HG02981 (cell line): ENCODE data around the gene ADAT2.

Experiments
- ATAC-seq: cut with Tn5 transposase; IDR thresholded peaks from one replicate; pipeline ENCODE4 v1.9.1; 2021; ENCODE audit warnings: mild to moderate bottlenecking, moderate library complexity; ENCODE audit not compliant: unreplicated experiment

The ADAT2 gene

GRCh38 chr6:143441680-143442545 lies 8.6 kb downstream of the ADAT2 start:
- no peak for ATAC-seq

DNA sequence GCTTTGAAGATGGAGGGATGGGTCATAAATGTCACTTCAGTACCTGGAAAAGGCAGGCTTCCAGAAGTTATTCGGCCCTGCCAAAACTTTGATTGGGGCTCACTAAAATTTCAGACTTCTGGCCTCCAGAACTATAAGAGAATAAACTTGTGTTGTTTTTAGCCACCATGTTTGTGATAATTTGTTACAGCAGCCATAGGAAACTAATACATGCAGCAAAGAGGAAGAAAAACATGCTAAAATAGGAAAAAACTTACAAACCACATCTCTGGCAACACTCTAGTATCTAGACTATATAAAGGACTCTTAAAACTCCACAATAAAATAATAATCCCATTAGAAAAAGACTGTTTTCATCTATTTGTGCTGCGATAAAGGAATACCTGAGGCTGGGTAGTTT lies 9.5 kb downstream of the ADAT2 start:
- no peak for ATAC-seq

GRCh38 chr6:143432588-143432987 lies 17.9 kb downstream of the ADAT2 start:
- ATAC-seq = no peak

- ATAC-seq = no peak
Observed at GRCh38 chr6:143431226-143431625, 19.3 kb downstream of the ADAT2 start.

- no peak for ATAC-seq
Observed at GRCh38 chr6:143429970-143430369, 20.5 kb downstream of the ADAT2 start.

- ATAC-seq = peak; percentile 100
Observed at GRCh38 chr6:143427109-143427817, 23.2 kb downstream of the ADAT2 start.

GRCh38 chr6:143426026-143426425 lies 24.5 kb downstream of the ADAT2 start:
- no peak for ATAC-seq

- ATAC-seq = no peak
Observed at GRCh38 chr6:143419526-143419925, 31.0 kb downstream of the ADAT2 start.

DNA sequence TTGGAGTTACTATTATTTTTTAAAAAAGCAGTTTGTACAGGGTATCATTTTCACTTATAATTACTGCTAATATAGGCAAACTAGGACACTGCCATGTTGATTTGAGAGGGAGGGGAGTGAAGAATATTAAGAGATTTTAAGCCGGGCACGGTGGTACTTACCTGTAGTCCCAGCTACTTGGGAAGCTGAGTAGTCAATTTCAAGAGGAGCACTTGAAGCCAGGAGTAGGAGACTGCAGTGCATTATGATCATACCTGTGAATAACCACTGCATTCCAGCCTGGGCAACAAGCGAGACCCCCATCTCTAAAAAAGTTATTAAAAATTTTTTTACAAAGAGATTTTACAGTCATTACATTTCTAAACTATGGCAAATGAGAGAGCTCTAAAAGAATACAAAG lies 35.7 kb downstream of the ADAT2 start:
- ATAC-seq = no peak

- no peak for ATAC-seq
Observed at GRCh38 chr6:143410859-143411270, 39.6 kb downstream of the ADAT2 start.

DNA sequence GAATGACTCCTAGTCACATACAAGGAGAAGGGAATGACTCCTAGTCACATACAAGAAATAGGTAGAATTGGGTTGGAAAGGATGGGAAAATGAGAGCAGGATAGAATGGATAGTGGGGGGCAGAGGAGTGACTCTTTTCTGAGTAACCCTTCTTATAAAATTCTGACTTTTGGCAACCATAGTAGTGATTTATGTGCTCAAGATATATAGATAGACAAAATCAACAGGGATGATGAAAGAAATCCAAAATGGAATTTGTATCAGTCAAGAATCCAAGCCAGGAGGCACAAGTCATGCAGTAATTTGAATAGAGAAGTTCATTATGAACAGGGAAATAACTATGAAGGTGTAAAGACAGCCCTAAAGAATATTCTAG lies 41.7 kb downstream of the ADAT2 start:
- ATAC-seq = no peak

DNA sequence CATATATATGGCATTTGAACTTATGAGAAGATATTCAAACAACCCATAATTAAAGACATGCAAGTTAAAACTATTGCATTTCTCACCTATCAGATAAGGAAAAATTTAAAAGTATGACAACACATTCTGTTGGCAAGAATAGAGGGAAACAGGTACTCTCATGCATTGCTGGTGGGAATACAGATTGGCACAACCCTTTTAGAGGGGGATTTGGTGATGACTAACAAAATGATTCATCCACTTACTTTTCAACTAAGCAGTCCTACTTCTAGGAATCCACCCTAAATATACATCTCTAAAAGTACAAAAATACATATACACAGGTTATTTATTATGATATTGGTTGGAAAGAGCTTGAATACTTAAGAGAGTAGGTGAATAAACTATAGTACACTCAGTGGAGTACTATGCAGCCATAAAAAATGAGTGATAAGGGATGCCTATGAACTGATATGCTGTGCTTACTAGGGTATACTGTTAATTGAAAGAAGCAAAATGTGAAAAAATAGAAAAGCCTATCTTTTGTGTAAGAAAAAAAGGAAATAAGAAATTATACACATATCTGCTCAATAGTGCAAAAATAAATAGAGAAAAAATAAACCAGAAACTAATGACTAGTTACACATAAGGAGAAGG lies 42.2 kb downstream of the ADAT2 start:
- no peak for ATAC-seq

DNA sequence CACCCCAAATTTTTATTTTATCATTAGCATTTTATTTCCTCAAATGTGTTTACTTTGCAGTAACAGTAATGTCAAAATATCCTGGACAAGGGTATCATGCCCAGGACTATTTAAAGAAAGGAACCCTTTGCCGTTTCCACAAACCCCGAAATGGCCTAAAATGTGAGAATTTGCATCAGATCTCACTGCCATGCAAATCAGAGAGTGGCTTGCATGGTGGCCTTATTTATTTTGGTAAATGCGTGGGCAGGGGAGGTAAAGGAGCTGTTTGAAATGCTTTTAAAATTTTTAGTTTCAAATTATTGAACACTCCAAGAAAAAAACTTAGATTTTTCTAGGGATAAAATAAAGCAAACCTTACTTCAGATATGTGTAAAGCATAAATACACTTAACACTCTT lies 43.8 kb downstream of the ADAT2 start:
- ATAC-seq = no peak

GRCh38 chr6:143405373-143406154 lies 44.9 kb downstream of the ADAT2 start:
- no peak for ATAC-seq

DNA sequence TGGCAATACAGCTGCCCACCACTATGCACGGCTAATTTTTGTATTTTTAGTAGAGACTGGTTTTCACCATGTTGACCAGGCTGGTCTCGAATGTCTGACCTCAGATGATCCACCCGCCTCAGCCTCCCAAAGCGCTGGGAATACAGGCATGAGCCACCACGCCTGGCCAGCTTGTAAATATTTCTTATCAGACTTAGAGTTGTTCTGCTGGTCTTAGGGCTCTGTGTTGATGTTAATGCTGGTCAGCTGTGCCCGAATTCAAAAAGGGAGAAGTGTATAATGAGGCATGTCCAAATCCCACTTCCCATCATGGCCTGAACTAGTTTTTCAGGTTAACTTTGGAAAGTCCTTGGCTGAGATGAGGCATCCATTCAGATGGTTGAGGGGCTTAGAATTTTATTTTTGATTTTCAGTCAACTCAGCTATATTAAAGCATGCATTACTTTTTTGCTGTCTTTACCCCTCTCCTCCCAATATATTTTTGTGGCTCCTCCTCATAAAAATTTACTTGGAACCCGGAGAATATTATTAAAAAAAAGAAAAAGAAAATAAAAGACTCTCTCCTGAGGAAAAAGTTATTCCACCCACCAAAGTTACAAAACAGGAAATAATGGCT lies 47.7 kb downstream of the ADAT2 start:
- no peak for ATAC-seq

DNA sequence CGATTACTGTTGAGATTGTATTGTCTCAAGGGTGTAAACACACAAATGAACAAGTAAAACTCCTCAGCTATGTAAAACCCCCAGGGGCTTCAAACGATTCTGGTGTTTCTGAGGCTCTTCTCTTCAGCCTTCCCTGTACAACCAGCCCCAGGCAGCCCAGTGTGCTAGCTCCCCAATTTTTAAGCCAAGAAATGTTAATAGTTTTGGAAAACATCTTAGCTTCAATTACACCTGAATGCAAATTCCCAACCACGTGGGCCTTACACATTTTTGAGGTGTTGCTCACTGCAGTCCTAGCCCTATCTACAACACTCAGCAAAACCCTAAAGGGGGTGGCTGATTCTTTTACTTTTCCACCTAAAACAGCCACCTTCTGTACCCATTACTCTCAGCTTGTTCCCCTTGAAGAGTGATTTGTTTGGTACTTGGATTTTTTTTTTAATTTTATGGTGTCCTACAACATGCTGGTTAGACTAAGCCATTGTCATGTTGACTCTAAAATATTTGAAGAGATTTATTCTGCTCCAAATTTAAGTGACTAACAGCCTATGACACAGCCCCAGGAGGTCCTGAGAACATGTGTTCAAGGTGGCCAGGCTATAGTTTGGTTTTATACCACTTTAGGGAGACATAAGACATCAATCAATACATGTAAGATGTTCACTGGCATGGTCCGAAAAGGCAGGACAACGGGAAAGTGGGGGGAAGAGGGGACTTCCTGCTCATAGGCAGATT lies 48.7 kb downstream of the ADAT2 start:
- ATAC-seq = no peak

- no peak for ATAC-seq
Observed at GRCh38 chr6:143401068-143401446, 49.4 kb downstream of the ADAT2 start.

GRCh38 chr6:143400258-143401067 lies 50.0 kb downstream of the ADAT2 start:
- ATAC-seq = no peak

DNA sequence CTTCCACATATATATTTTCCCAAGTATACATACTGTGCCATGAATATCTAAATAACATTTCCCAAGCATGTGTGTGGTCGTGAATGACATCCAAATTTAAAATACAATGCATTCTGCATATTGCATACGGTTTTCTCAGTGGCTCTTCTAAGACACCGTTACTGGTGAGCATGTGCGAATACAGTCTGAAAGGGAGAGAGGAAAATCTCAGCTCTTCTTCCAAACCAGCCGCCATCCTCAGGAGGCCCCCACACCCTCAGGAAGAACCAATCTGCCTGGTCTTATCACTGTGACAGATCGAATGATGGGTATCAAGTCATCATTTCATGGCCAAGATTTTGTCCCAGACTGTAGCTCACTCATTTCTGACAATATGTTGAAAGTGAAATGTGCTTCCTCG lies 50.7 kb downstream of the ADAT2 start:
- ATAC-seq = no peak
